Stimulated activated CD4-positive, alpha-beta T cell treated with anti-CD3 and anti-CD28 coated beads, Interleukin-1b, Interleukin-23, amount 100 ng/mL, for 4 hours (primary cell): ENCODE data around the gene PDE4D.

Source experiments
- DNase-seq, 2 donors: peaks; one replicate each; pipeline ENCODE4 v3.0.0-alpha.2; 2020; ENCODE audit warnings: low read depth in 2 of 2

The PDE4D gene

DNA sequence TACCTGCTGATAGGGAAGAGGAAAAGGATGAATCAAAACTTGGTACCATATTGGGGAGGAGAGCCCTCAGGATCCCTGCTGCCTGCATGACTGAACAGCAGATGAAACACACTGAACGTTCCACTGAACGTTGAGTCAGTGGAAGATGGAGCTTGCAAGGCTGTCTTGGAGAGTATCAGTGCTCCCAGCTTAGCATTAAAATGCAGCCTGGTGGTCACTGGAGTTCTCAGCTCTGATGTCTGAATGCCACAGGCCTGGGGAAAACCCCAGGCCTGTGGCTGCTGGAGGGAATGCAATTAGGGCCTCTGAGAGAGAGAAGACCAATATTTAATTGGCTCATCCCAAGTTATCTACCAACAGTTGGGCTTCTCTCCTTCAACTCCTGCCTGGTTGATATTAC is 54.5 kb downstream of the PDE4D start:
- no peak for DNase-seq

DNA sequence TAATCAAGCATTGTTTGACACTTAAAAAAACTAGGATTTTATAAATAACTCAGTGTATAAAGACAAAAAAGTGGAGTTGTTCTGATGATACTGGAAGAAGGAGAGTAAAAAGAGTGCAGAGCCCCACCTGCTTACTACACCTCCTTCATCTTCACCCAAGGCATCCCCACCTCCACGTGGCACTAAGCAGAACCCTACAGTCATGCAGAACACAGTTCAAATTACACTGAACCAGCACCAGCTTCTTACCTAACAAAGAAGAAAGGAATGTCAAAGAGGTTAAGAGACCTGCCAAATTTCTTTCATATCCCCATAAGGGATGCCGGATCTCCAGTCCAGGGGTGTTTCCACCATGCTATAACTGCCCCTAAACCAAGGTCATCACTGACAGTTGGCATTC is 55.5 kb downstream of the PDE4D start:
- DNase-seq: no peak

DNA sequence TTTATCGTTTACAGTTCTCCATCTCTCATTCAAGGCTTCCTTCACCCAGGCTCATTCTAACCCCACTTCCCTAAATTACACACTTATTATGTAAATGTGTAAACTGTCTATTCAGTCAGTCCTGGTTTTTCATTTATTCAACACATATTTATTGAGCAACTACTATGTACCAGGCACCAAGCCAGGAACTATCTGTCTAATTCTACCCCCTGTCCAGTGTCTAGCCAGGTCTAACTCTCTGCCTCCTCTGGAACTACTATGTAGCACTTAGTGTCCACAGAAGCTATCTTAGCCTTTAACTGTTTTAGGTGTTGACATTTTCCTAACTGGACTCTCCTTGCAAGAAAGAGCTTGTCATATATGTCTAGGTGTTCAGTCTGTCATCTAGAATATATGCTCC is 56.5 kb downstream of the PDE4D start:
- DNase-seq: no peak

DNA sequence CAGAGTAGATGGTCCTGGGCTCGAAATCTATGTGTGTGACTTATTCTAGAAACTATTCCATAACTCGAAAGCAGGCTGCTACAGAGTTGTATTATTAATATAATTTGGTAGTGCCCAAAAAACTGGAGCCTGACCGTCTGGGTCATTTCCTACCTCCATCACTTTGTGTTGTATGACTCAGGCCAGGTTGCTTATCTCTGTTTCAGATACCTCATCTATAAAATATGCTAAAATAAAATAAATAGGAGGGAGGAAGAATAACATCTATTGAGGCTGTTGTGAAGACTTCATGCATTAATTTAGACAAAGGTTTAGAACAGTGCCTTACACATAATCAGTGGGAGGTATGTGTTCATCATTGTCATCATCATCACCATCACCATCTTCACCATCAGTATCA is 57.7 kb downstream of the PDE4D start:
- no peak for DNase-seq

DNA sequence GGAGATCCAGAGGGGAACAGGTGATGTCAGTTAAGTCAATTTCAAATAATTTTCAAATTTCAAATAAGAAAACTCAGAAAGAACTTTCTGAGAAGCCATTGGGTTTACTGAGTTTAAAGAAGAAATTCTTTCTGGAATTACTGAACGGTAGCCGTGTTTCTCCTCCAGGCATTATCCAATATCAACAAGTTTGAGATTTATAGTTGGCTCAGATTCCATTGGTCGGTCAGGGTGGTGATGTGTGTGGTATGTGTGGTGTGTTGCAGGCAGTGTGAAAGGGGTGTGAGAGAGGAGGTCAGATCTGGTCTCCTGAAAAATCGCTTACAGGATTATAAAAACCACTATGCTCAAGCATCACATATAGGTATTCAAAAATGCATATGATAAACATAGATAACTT is 60.1 kb downstream of the PDE4D start:
- DNase-seq: no peak

DNA sequence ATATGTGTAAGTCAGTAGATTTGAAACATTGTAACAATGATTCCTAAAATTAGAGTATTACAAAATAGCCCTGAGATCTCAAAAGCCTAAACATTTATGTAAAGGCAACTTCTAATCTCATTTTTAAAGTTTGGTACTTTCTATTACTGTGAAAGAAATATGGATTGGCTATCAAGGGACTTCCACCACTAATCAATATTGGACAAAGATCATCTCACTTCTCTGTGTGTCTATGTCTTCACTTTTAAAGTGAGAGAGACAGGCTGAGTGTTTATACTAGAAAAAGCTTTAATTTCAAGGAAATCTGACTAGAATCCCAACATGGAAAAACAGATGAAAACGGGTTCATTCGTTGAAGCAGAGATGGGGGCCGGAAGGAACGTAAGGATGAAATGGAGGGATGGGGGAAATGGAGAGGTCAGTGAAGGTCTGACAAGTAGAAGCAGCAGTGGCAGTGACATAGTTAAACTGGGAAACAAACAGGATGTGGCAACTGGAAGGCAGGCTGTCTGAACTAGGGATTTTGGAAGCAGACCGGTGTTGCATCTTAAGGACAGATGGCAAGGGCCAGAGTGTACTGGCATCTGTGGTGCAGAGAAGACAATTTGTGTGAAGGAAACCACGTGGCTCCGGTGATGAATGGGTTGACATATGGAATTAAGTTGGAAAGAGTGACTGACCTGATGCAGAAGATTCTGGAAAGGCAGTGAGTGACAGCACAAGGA is 60.8 kb downstream of the PDE4D start:
- DNase-seq: no peak

- DNase-seq: no peak
Measured at GRCh38 chr5:59831326-59832010, 62.1 kb downstream of the PDE4D start.

DNA sequence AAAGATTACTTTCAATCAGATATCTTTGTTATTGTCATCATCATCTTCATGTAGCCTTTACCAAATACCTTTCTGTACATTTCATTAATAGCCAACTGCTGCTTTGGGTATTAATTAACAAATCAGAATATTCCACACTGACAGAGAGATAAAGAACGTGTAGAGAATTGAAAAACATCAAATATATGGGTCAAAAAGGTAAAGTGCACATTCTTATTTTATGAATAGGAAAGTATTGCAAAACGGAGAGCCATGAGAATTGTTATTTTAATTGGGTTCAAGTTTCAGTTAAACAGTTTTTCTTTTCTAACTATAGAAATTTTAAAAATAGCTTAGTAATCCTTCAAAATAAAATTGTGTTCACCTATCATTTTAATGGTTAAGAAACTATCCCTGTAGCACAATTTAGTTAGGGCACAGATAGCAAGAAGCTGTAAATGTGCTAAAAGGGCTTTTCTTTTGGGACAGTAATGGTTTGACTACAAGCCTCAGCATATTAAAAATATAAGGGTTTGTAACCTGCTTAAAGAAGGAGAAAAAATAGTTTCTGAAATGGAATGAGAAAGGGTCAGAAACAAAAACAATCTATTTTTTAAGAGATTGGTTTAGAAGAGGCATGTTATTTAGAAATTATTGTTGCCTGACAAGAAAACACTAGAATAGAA is 62.9 kb downstream of the PDE4D start:
- no peak for DNase-seq

GRCh38 chr5:59829922-59830321 is 63.6 kb downstream of the PDE4D start:
- DNase-seq: no peak

DNA sequence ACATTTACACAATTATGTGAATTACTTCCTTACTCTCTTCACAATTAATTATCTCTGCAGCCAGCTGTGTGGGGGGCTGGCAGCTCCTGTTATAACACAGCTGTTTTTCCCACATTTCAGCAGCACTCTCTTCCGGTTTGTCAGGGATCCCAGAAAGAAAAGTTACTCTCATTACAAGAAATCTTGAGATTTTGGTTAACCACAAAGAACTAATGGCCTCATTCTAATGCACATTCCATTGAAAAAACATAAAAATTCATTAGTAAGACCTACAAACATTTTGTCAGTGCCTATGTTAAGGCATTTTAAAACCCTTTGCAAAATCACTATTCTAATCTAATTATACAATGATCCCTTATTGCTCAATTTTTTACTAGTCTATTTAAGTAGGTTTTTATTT is 64.1 kb downstream of the PDE4D start:
- DNase-seq: no peak

- DNase-seq: no peak
Measured at GRCh38 chr5:59828623-59829022, 64.9 kb downstream of the PDE4D start.

DNA sequence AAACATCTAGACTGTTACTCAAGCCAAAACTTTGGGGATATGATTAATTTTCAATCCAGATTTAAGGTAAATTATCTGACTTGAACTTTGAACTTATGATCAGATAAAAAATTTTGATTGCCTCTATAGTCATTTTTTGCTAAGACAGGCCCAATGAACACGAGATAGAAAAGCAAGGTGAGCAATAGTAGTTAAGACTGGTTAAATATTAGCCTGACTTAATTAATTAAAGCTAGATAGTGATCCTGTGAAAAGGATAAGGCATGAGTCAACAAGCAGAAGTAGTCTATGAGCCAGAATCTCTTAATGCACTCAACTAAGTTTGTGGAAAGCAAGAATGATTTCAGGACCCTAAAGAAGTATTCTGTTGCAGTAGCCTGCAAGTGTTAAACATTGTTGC is 66.5 kb downstream of the PDE4D start:
- DNase-seq: no peak

GRCh38 chr5:59823420-59823819 is 70.1 kb downstream of the PDE4D start:
- DNase-seq: no peak

GRCh38 chr5:59819806-59820205 is 73.7 kb downstream of the PDE4D start:
- no peak for DNase-seq

DNA sequence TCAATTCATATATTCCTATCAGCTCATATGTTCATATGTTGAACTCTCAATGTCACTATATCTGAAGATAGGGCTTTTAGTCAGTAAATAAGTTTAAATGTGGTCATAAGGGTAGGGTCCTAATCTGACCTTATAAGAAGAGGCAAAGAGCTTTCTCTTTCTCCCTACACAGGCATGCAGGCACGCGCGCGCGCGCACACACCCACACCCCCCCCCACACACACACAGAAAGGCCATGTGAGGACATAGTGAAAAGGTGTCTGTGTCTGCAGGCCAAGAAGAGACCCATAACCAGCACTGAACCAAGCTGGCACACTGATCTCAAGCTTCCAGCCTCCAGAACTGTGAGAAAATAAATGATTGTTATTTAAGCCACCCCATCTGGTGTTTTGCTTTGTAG is 76.0 kb downstream of the PDE4D start:
- DNase-seq: no peak

DNA sequence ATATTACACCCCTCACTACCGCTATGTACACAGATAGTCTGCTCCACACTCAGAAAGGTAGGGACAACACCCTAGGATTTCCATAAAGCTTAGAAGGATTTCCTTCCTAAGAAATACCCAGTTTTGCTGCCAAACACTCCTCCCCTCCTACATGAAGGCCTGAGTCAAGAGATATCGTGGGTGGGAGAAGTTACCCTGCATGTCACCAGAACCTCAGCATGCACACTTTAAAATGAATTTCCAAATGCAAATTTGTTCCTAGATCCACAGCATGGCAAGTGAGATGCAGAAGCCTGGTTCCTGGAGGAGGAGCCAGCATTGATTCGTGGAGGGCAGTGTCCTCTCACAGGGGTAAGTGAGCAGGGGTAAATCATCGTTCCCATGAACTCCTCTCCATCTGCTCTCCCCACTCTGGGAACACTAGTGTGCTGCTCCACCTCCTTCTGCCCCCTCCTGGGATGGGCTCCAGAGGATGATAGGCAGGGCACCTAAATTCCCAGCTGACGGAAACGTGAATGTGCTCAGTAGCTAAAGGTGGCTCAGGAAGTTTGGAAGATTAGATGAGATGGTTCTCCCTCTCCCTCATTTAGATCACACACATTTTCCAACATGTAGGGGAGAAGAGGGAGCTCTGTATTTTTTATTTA is 76.7 kb downstream of the PDE4D start:
- DNase-seq: no peak

GRCh38 chr5:59814537-59814872 is 79.0 kb downstream of the PDE4D start:
- no peak for DNase-seq

DNA sequence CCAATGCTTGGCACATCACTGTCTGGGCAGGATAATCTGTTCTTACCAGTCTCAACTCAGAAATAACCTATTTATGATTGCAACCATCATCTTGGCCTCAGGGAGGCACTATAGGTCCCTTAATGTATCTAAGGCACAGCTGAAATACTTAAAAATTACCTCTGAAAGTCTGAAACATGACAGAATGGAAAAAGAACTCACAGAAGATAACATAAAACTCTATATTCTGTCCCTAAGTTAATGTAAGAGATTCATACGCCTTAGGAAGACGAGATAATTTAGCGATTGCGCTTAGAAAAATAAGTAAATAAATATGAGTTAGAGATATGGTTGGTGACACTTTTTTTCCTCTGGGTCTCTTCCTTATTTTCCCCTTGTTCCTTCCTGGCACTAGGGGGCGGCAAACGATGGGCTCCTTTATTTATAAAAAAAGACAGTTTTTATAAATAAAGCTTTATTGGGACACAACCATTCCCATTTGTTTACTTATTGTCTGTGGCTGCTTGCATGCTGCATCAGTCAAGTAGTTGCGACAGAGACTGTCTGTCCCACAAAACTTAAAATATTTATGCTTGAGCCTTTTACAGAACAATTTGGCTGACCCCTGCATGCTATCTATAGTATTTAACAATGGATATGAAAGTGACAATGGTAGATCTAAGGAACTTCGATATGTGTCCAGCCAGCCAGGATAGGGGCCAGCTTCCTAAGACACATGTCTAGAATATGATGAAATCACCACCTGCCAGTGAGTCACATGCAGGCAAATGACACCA is 79.6 kb downstream of the PDE4D start:
- DNase-seq: no peak

GRCh38 chr5:59810041-59810440 is 83.5 kb downstream of the PDE4D start:
- DNase-seq: peak; percentile 52 to 56

DNA sequence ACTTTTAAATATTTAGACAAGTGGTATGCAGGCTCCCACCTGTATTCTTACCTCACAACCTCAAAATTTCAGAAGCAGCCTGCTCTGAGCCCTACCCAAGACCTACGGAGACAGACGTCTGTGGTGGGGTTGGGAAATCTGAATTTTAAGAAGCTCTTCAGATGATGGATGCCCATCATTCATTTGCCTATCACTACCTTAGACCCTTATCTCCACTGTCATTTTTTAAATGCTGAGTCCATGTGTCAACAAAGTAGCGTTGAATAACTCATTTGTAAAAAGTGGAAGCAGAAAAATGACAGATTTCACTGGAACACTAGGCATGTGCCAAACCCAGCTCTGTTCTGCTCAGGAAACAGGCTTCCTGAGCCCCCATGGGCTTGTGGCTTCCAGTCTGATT is 85.7 kb downstream of the PDE4D start:
- no peak for DNase-seq

- DNase-seq: no peak
Measured at GRCh38 chr5:59800347-59800893, 93.1 kb downstream of the PDE4D start.
